Mesenchymal stem cell (in vitro differentiated cells and primary cell): ENCODE results near the gene CMPK1.

Source experiments
- DNase-seq: peaks from one replicate; pipeline ENCODE4 v3.0.0-alpha.2; 2013
- H2AFZ ChIP-seq: one replicate; pipeline ENCODE4 v1.6.1; 2013; ENCODE audit warnings: low read depth, mild to moderate bottlenecking, control low read depth, inconsistent platforms, low read length, moderate library complexity
- H2AK5ac ChIP-seq: 2 replicates; pipeline ENCODE4 v1.6.1; 2013; ENCODE audit warnings: low read length, moderate library complexity, mild to moderate bottlenecking, inconsistent platforms; ENCODE audit not compliant: severe bottlenecking
- H2BK120ac ChIP-seq: one replicate; pipeline ENCODE4 v1.6.1; 2013; ENCODE audit warnings: low read depth, mild to moderate bottlenecking, inconsistent platforms, low read length, moderate library complexity
- H2BK12ac ChIP-seq, 2 experiments: one replicate each; pipeline ENCODE4 v1.6.1; 2013; ENCODE audit warnings: inconsistent platforms in 2 of 2, low read length in 2 of 2, mild to moderate bottlenecking in 2 of 2, moderate library complexity in 2 of 2, control low read depth in 1 of 2
- H2BK15ac ChIP-seq: one replicate; pipeline ENCODE4 v1.6.1; 2013; ENCODE audit warnings: mild to moderate bottlenecking, low read depth, inconsistent platforms; ENCODE audit not compliant: poor library complexity, severe bottlenecking
- H2BK5ac ChIP-seq: 2 replicates; pipeline ENCODE4 v1.6.1; 2013; ENCODE audit warnings: low read depth, mild to moderate bottlenecking, low read length, control low read depth, inconsistent platforms; ENCODE audit not compliant: poor library complexity, severe bottlenecking
- H3K14ac ChIP-seq, 2 experiments: one replicate each; pipeline ENCODE4 v1.6.1; 2013; ENCODE audit warnings: inconsistent platforms in 2 of 2, low read length in 2 of 2, control low read depth in 1 of 2, mild to moderate bottlenecking in 1 of 2, moderate library complexity in 1 of 2
- H3K18ac ChIP-seq, 2 experiments: one replicate each; pipeline ENCODE4 v1.6.1; 2013; ENCODE audit warnings: inconsistent platforms in 2 of 2, low read length in 2 of 2, control low read depth in 1 of 2, low read depth in 1 of 2, mild to moderate bottlenecking in 1 of 2
- H3K23ac ChIP-seq, 2 experiments: one replicate each; pipeline ENCODE4 v1.6.1; 2013; ENCODE audit warnings: inconsistent platforms in 2 of 2, low read length in 2 of 2, mild to moderate bottlenecking in 2 of 2, moderate library complexity in 2 of 2, control low read depth in 1 of 2
- H3K27ac ChIP-seq: 2 replicates; pipeline ENCODE4 v1.5.1; 2013; ENCODE audit warnings: mild to moderate bottlenecking, moderate library complexity, low read length, control low read depth, inconsistent platforms; ENCODE audit not compliant: poor library complexity, severe bottlenecking
- H3K27me3 ChIP-seq, 2 experiments: 2 replicates each; pipeline versions ENCODE4 v1.6.1 to v1.7.0; 2013; ENCODE audit warnings: low read length in 2 of 2, mild to moderate bottlenecking in 2 of 2, moderate library complexity in 2 of 2, control low read depth in 1 of 2, inconsistent platforms in 1 of 2; ENCODE audit not compliant: control insufficient read depth in 1 of 2, insufficient read depth in 1 of 2
- H3K36me3 ChIP-seq, 2 experiments: 2 replicates each; pipeline versions ENCODE4 v1.6.1 to v1.7.0; 2013; ENCODE audit warnings: low read length in 2 of 2, control low read depth in 1 of 2, inconsistent platforms in 1 of 2, low read depth in 1 of 2, mild to moderate bottlenecking in 1 of 2; ENCODE audit not compliant: insufficient read depth in 2 of 2, control insufficient read depth in 1 of 2
- H3K4ac ChIP-seq, 2 experiments: one replicate each; pipeline ENCODE4 v1.6.1; 2013; ENCODE audit warnings: inconsistent platforms in 2 of 2, low read length in 2 of 2, mild to moderate bottlenecking in 2 of 2, moderate library complexity in 2 of 2, control low read depth in 1 of 2, low read depth in 1 of 2
- H3K4me1 ChIP-seq: 2 replicates; pipeline ENCODE4 v1.6.1; 2013; ENCODE audit warnings: low read depth, low read length, control low read depth; ENCODE audit not compliant: control insufficient read depth, insufficient read depth
- H3K4me2 ChIP-seq: 2 replicates; pipeline ENCODE4 v1.6.1; 2013; ENCODE audit warnings: low read length, mild to moderate bottlenecking, inconsistent platforms; ENCODE audit not compliant: poor library complexity, severe bottlenecking
- H3K4me3 ChIP-seq, 2 experiments: 2 replicates each; pipeline versions ENCODE4 v1.5.1 to v1.7.0; 2013; ENCODE audit warnings: low read length in 2 of 2, mild to moderate bottlenecking in 2 of 2, control low read depth in 1 of 2, low read depth in 1 of 2; ENCODE audit not compliant: insufficient read depth in 1 of 2
- H3K79me1 ChIP-seq: replicated peaks from 2 replicates; pipeline ENCODE4 v1.6.1; 2013; ENCODE audit warnings: mild to moderate bottlenecking, control low read depth, low read length, inconsistent platforms; ENCODE audit not compliant: poor library complexity, severe bottlenecking
- H3K9ac ChIP-seq: 2 replicates; pipeline ENCODE4 v1.7.0; 2013; ENCODE audit warnings: mild to moderate bottlenecking, low read length, moderate library complexity
- H3K9me3 ChIP-seq: 2 replicates; pipeline ENCODE4 v1.7.0; 2013; ENCODE audit warnings: mild to moderate bottlenecking, low read length; ENCODE audit not compliant: control insufficient read depth
- H4K8ac ChIP-seq: one replicate; pipeline ENCODE4 v1.6.1; 2013; ENCODE audit warnings: inconsistent platforms, mild to moderate bottlenecking, low read length, moderate library complexity
- H4K91ac ChIP-seq: one replicate; pipeline ENCODE4 v1.6.1; 2013; ENCODE audit warnings: mild to moderate bottlenecking, low read length, inconsistent platforms
- WGBS: methylation state at CpG from one replicate; pipeline ENCODE4 v1.1.7; 2013; ENCODE audit warnings: mixed read lengths; 5-methylcytosine and 5-hydroxymethylcytosine counted together

The CMPK1 gene

GRCh38 chr1:47334765-47335435, 1.3 kb downstream of the CMPK1 start:
- Histone ChIP-seq H3K27ac (peak overlapping the region; percentile 94), H2AFZ (peak overlapping the region; percentile 85), H3K18ac (peak overlapping the region; percentile 79 to 89), H3K14ac (no peak overlapping the region), H4K91ac (no peak overlapping the region), H3K4ac (no peak overlapping the region), H3K4me3 (peak overlapping the region; percentile 96 to 97), H4K8ac (no peak overlapping the region), H3K36me3 (peaks cover 4 to 6% of the 10 kb centered on the region in 2 experiments), H2BK15ac (no peak overlapping the region), H3K4me1 (peaks cover 12% of the 10 kb centered on the region), H3K27me3 (no peaks in the 10 kb centered on the region), H3K9me3 (no peaks in the 10 kb centered on the region), H3K23ac (no peak overlapping the region), H3K4me2 (peak overlapping the region; percentile 64), H2BK120ac (peak overlapping the region; percentile 42), H2AK5ac (no peak overlapping the region), H2BK12ac (no peak overlapping the region), H3K79me1 (peaks cover 7% of the 10 kb centered on the region), H3K9ac (peak overlapping the region; percentile 99), H2BK5ac (no peak overlapping the region)
- 56% methylated on average over 9 of the region's 9 CpGs for WGBS
- no peak for DNase-seq

DNA sequence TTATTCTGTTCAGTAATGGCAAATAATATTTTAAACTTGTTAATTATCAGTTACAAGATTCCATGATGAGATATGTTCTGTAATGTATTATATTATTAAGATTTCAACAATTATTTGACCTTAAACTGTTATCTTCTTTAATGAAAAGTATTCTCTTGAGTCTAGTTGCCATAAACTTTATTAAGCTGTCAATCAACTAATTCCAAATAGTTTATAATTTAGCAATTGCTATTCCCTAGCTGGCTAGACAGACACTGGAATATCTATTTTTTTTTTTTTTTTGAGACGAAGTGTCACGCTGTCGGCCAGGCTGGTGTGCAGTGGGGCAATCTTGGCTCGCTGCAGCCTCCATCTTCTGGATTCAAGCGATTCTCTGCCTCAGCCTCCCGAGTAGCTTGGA, 3.8 kb downstream of the CMPK1 start:
- H2BK15ac ChIP-seq = no peak overlapping the region
- no peaks in the 10 kb centered on the region for H3K9me3 ChIP-seq
- no peak overlapping the region for H2AK5ac ChIP-seq
- no peak overlapping the region for H3K9ac ChIP-seq
- no peak overlapping the region for H2BK12ac ChIP-seq
- H3K27me3 ChIP-seq = no peaks in the 10 kb centered on the region
- H3K4me1 ChIP-seq = peaks cover 11% of the 10 kb centered on the region
- DNase-seq = no peak
- H3K27ac ChIP-seq = no peak overlapping the region
- no peak overlapping the region for H3K18ac ChIP-seq
- H3K36me3 ChIP-seq = peaks cover 6 to 7% of the 10 kb centered on the region in 2 experiments
- no peak overlapping the region for H3K14ac ChIP-seq
- H3K4me2 ChIP-seq = no peak overlapping the region
- no peak overlapping the region for H3K4ac ChIP-seq
- no peak overlapping the region for H2BK120ac ChIP-seq
- peaks cover under 1% of the 10 kb centered on the region for H3K79me1 ChIP-seq
- no peak overlapping the region for H2BK5ac ChIP-seq
- no peak overlapping the region for H2AFZ ChIP-seq
- H4K91ac ChIP-seq = no peak overlapping the region
- H3K4me3 ChIP-seq = no peak overlapping the region
- 92% methylated on average over 6 of the region's 6 CpGs for WGBS
- no peak overlapping the region for H4K8ac ChIP-seq
- H3K23ac ChIP-seq = no peak overlapping the region

- no peaks in the 10 kb centered on the region for H3K9me3 ChIP-seq
- H2BK5ac ChIP-seq = no peak overlapping the region
- DNase-seq = no peak
- H4K8ac ChIP-seq = no peak overlapping the region
- no peak overlapping the region for H3K4ac ChIP-seq
- H3K4me2 ChIP-seq = no peak overlapping the region
- no peak overlapping the region for H3K14ac ChIP-seq
- no peaks in the 10 kb centered on the region for H3K27me3 ChIP-seq
- no peak overlapping the region for H3K27ac ChIP-seq
- H3K23ac ChIP-seq = no peak overlapping the region
- H4K91ac ChIP-seq = no peak overlapping the region
- no peak overlapping the region for H3K4me3 ChIP-seq
- peaks cover 6 to 7% of the 10 kb centered on the region in 2 experiments for H3K36me3 ChIP-seq
- H2AFZ ChIP-seq = no peak overlapping the region
- H2BK120ac ChIP-seq = no peak overlapping the region
- no peak overlapping the region for H2AK5ac ChIP-seq
- no peak overlapping the region for H3K18ac ChIP-seq
- peaks cover 8% of the 10 kb centered on the region for H3K4me1 ChIP-seq
- H2BK12ac ChIP-seq = no peak overlapping the region
- H3K9ac ChIP-seq = peak overlapping the region; percentile 27
- no peak overlapping the region for H2BK15ac ChIP-seq
- peaks cover under 1% of the 10 kb centered on the region for H3K79me1 ChIP-seq
These were observed 4.9 kb downstream of the CMPK1 start for GRCh38 chr1:47338249-47339077.

DNA sequence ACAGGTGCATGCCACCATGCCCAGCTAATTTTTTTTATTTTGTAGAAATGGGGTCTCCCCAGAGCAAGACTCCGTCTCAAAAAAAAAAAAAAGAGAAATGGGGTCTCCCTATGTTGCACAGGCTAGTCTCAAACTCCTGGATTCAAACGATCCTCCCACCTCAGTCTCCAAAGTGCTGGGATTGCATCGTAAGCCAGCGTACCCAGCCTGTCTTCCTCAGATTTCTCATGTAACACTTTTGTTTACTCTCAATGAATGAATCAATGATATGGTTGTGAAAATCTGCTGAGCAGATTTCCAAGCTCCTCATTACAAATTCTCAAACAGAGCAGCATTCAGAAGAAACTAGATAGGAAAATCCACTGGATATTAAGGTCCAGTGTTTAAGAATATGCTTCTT, 6.6 kb downstream of the CMPK1 start:
- Histone ChIP-seq H3K14ac (no peak overlapping the region), H3K18ac (no peak overlapping the region), H3K79me1 (peaks cover 2% of the 10 kb centered on the region), H2BK120ac (no peak overlapping the region), H3K23ac (no peak overlapping the region), H3K4me3 (no peak overlapping the region), H4K8ac (no peak overlapping the region), H3K9me3 (no peaks in the 10 kb centered on the region), H4K91ac (no peak overlapping the region), H2AK5ac (no peak overlapping the region), H3K9ac (no peak overlapping the region), H2BK15ac (no peak overlapping the region), H2BK5ac (no peak overlapping the region), H3K4me2 (no peak overlapping the region), H3K27me3 (no peaks in the 10 kb centered on the region), H3K4me1 (peaks cover 7% of the 10 kb centered on the region), H2AFZ (no peak overlapping the region), H3K36me3 (peaks cover 6 to 7% of the 10 kb centered on the region in 2 experiments), H3K27ac (no peak overlapping the region), H3K4ac (no peak overlapping the region), H2BK12ac (no peak overlapping the region)
- peak; percentile 62 for DNase-seq
- WGBS = 67% methylated on average over 3 of the region's 4 CpGs
